Ishikawa (cell line): ENCODE results near the gene NDFIP1.

Source experiments
- CEBPB ChIP-seq: IDR thresholded peaks from 2 replicates; pipeline ENCODE4 v1.6.1; 2012
- CREB1 ChIP-seq: IDR thresholded peaks from 2 replicates; pipeline ENCODE4 v1.6.1; 2012; ENCODE audit warnings: low read depth
- EGR1 ChIP-seq: IDR thresholded peaks from 2 replicates; pipeline ENCODE4 v1.6.1; 2012
- EP300 ChIP-seq: IDR thresholded peaks from 2 replicates; pipeline ENCODE4 v1.6.1; 2012; ENCODE audit warnings: borderline replicate concordance
- FOXM1 ChIP-seq: IDR thresholded peaks from 2 replicates; pipeline ENCODE4 v1.6.1; 2012; ENCODE audit warnings: low read depth, borderline replicate concordance
- MAX ChIP-seq: IDR thresholded peaks from 2 replicates; pipeline ENCODE4 v1.6.1; 2012
- NFIC ChIP-seq: IDR thresholded peaks from 2 replicates; pipeline ENCODE4 v1.6.1; 2012
- RAD21 ChIP-seq: IDR thresholded peaks from 2 replicates; pipeline ENCODE4 v1.6.1; 2012; ENCODE audit warnings: low read depth
- REST ChIP-seq: IDR thresholded peaks from 2 replicates; pipeline ENCODE4 v1.6.1; 2012; ENCODE audit warnings: low read depth, mild to moderate bottlenecking
- TAF1 ChIP-seq: IDR thresholded peaks from 2 replicates; pipeline ENCODE4 v1.6.1; 2012; ENCODE audit warnings: low read depth, mild to moderate bottlenecking
- TCF12 ChIP-seq: IDR thresholded peaks from 2 replicates; pipeline ENCODE4 v1.6.1; 2012; ENCODE audit warnings: low read depth
- TEAD4 ChIP-seq: IDR thresholded peaks from 2 replicates; pipeline ENCODE4 v1.6.1; 2012
- USF1 ChIP-seq: IDR thresholded peaks from 2 replicates; pipeline ENCODE4 v1.6.1; 2012
- YY1 ChIP-seq: IDR thresholded peaks from 2 replicates; pipeline ENCODE4 v1.6.1; 2012; ENCODE audit warnings: low read depth
- ZBTB7A ChIP-seq: IDR thresholded peaks from 2 replicates; pipeline ENCODE4 v1.6.1; 2012; ENCODE audit warnings: low read depth

NDFIP1 gene

GRCh38 chr5:142179776-142180387 is 71.3 kb downstream of the NDFIP1 start:
- TF ChIP-seq USF1 = no peak
- no peak for TF ChIP-seq CREB1
- no peak for TF ChIP-seq MAX
- TF ChIP-seq NFIC = no peak
- TF ChIP-seq TCF12 = no peak
- TF ChIP-seq TEAD4 = no peak
- no peak for TF ChIP-seq RAD21
- no peak for TF ChIP-seq FOXM1
- no peak for TF ChIP-seq EP300
- TF ChIP-seq YY1 = no peak

GRCh38 chr5:142181096-142181495 is 72.5 kb downstream of the NDFIP1 start:
- TF ChIP-seq RAD21 (no peak), MAX (no peak), NFIC (no peak), TEAD4 (no peak), ZBTB7A (no peak), TAF1 (no peak), FOXM1 (no peak), CREB1 (no peak), YY1 (no peak)

- no peak for TF ChIP-seq YY1
- TF ChIP-seq CREB1 = no peak
- TF ChIP-seq TAF1 = no peak
- no peak for TF ChIP-seq NFIC
- TF ChIP-seq EP300 = no peak
Observed at GRCh38 chr5:142181547-142182163, 73.1 kb downstream of the NDFIP1 start.

- TF ChIP-seq TEAD4 = no peak
- TF ChIP-seq TCF12 = no peak
- no peak for TF ChIP-seq EGR1
- no peak for TF ChIP-seq RAD21
- TF ChIP-seq REST = no peak
- no peak for TF ChIP-seq USF1
- TF ChIP-seq EP300 = no peak
Observed at GRCh38 chr5:142182840-142183239, 74.3 kb downstream of the NDFIP1 start.

GRCh38 chr5:142183561-142183960 is 75.0 kb downstream of the NDFIP1 start:
- TF ChIP-seq TEAD4 = no peak
- TF ChIP-seq REST = no peak
- no peak for TF ChIP-seq EGR1
- TF ChIP-seq EP300 = no peak
- TF ChIP-seq FOXM1 = no peak
- no peak for TF ChIP-seq CEBPB
- TF ChIP-seq TAF1 = no peak
- no peak for TF ChIP-seq USF1
- no peak for TF ChIP-seq NFIC
- TF ChIP-seq ZBTB7A = no peak

- no peak for TF ChIP-seq NFIC
- TF ChIP-seq USF1 = no peak
Observed at GRCh38 chr5:142184988-142185387, 76.4 kb downstream of the NDFIP1 start.
